ENCODE results near the gene SPAG17. TPM values are rescaled to one million over a fixed set of nuclear protein-coding genes. Genes with fewer than 3 reads are reported as not detected.

The SPAG17 gene
- total RNA-seq, 1 donor from 2014 or later, result 0.30 TPM

GRCh38 chr1:117959364-117959763 is 225.7 kb downstream of the SPAG17 start:
- peaks cover 30% of the 10 kb centered on the region for H3K36me3 Mint-ChIP-seq (ENCODE audit: low read depth)
- H3K27ac Mint-ChIP-seq (ENCODE audit: unreplicated experiment), result no peak overlapping the region
- H3K4me1 Mint-ChIP-seq (ENCODE audit: low read depth), result peaks cover 5% of the 10 kb centered on the region
- DNase-seq (ENCODE audit: low spot score), result no peak
- no peaks in the 10 kb centered on the region for H3K27me3 Mint-ChIP-seq (ENCODE audit: low read depth)
- no peaks in the 10 kb centered on the region for H3K9me3 Mint-ChIP-seq (ENCODE audit: low read depth)
- no peak for TF ChIP-seq CTCF (IDR thresholded peaks at IDR 0.05)
- H3K4me3 Mint-ChIP-seq (ENCODE audit: unreplicated experiment), result no peak overlapping the region

GRCh38 chr1:117952386-117952785 is 232.6 kb downstream of the SPAG17 start:
- no peak for TF ChIP-seq CTCF (IDR thresholded peaks at IDR 0.05)
- no peak overlapping the region for H3K27ac Mint-ChIP-seq (ENCODE audit: unreplicated experiment)

GRCh38 chr1:117942293-117942692 is 242.7 kb downstream of the SPAG17 start:
- no peak overlapping the region for H3K4me3 Mint-ChIP-seq (ENCODE audit: unreplicated experiment)
- no peaks in the 10 kb centered on the region for H3K9me3 Mint-ChIP-seq (ENCODE audit: low read depth)
- H3K27me3 Mint-ChIP-seq (ENCODE audit: low read depth), result no peaks in the 10 kb centered on the region
- H3K27ac Mint-ChIP-seq (ENCODE audit: unreplicated experiment), result no peak overlapping the region
- TF ChIP-seq CTCF (IDR thresholded peaks at IDR 0.05), result no peak
- H3K4me1 Mint-ChIP-seq (ENCODE audit: low read depth), result no peaks in the 10 kb centered on the region
- H3K36me3 Mint-ChIP-seq (ENCODE audit: low read depth), result peaks cover 49% of the 10 kb centered on the region
- DNase-seq (ENCODE audit: low spot score), result no peak

More at GRCh38 chr1:117952386-117952785, 232.6 kb downstream of the SPAG17 start:
- no peaks in the 10 kb centered on the region for H3K9me3 Mint-ChIP-seq (ENCODE audit: low read depth)
- peaks cover 33% of the 10 kb centered on the region for H3K36me3 Mint-ChIP-seq (ENCODE audit: low read depth)
- H3K27me3 Mint-ChIP-seq (ENCODE audit: low read depth), result no peaks in the 10 kb centered on the region
- no peak for DNase-seq (ENCODE audit: low spot score)
- no peak overlapping the region for H3K4me3 Mint-ChIP-seq (ENCODE audit: unreplicated experiment)
- H3K4me1 Mint-ChIP-seq (ENCODE audit: low read depth), result no peaks in the 10 kb centered on the region

- peaks cover 26% of the 10 kb centered on the region for H3K4me1 Mint-ChIP-seq (ENCODE audit: low read depth)
- no peak overlapping the region for H3K27ac Mint-ChIP-seq (ENCODE audit: unreplicated experiment)
- no peak for DNase-seq (ENCODE audit: low spot score)
- no peaks in the 10 kb centered on the region for H3K27me3 Mint-ChIP-seq (ENCODE audit: low read depth)
- TF ChIP-seq CTCF (IDR thresholded peaks at IDR 0.05), result no peak
- no peaks in the 10 kb centered on the region for H3K9me3 Mint-ChIP-seq (ENCODE audit: low read depth)
- H3K4me3 Mint-ChIP-seq (ENCODE audit: unreplicated experiment), result no peak overlapping the region
- H3K36me3 Mint-ChIP-seq (ENCODE audit: low read depth), result peaks cover 10% of the 10 kb centered on the region
Measured at GRCh38 chr1:117933769-117934168, 251.3 kb downstream of the SPAG17 start.

GRCh38 chr1:117932576-117932975 is 252.5 kb downstream of the SPAG17 start:
- H3K36me3 Mint-ChIP-seq (ENCODE audit: low read depth), result peaks cover 2% of the 10 kb centered on the region
- no peaks in the 10 kb centered on the region for H3K9me3 Mint-ChIP-seq (ENCODE audit: low read depth)
- no peak overlapping the region for H3K4me3 Mint-ChIP-seq (ENCODE audit: unreplicated experiment)
- no peak for TF ChIP-seq CTCF (IDR thresholded peaks at IDR 0.05)
- DNase-seq (ENCODE audit: low spot score), result no peak
- no peaks in the 10 kb centered on the region for H3K27me3 Mint-ChIP-seq (ENCODE audit: low read depth)
- peaks cover 35% of the 10 kb centered on the region for H3K4me1 Mint-ChIP-seq (ENCODE audit: low read depth)
- no peak overlapping the region for H3K27ac Mint-ChIP-seq (ENCODE audit: unreplicated experiment)

Data from chondrocyte (in vitro differentiated cells).